Measurements from ENCODE around the gene OFD1. TPM values are rescaled to one million over a fixed set of nuclear protein-coding genes. Genes with fewer than 3 reads are reported as not detected.

OFD1 gene, protein sequence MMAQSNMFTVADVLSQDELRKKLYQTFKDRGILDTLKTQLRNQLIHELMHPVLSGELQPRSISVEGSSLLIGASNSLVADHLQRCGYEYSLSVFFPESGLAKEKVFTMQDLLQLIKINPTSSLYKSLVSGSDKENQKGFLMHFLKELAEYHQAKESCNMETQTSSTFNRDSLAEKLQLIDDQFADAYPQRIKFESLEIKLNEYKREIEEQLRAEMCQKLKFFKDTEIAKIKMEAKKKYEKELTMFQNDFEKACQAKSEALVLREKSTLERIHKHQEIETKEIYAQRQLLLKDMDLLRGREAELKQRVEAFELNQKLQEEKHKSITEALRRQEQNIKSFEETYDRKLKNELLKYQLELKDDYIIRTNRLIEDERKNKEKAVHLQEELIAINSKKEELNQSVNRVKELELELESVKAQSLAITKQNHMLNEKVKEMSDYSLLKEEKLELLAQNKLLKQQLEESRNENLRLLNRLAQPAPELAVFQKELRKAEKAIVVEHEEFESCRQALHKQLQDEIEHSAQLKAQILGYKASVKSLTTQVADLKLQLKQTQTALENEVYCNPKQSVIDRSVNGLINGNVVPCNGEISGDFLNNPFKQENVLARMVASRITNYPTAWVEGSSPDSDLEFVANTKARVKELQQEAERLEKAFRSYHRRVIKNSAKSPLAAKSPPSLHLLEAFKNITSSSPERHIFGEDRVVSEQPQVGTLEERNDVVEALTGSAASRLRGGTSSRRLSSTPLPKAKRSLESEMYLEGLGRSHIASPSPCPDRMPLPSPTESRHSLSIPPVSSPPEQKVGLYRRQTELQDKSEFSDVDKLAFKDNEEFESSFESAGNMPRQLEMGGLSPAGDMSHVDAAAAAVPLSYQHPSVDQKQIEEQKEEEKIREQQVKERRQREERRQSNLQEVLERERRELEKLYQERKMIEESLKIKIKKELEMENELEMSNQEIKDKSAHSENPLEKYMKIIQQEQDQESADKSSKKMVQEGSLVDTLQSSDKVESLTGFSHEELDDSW
- total RNA-seq, result 100 to 1,000 TPM in 1 of 4 donors, 10 to 100 TPM in 3; 20.8 to 135 (median 49.4) TPM

DNA sequence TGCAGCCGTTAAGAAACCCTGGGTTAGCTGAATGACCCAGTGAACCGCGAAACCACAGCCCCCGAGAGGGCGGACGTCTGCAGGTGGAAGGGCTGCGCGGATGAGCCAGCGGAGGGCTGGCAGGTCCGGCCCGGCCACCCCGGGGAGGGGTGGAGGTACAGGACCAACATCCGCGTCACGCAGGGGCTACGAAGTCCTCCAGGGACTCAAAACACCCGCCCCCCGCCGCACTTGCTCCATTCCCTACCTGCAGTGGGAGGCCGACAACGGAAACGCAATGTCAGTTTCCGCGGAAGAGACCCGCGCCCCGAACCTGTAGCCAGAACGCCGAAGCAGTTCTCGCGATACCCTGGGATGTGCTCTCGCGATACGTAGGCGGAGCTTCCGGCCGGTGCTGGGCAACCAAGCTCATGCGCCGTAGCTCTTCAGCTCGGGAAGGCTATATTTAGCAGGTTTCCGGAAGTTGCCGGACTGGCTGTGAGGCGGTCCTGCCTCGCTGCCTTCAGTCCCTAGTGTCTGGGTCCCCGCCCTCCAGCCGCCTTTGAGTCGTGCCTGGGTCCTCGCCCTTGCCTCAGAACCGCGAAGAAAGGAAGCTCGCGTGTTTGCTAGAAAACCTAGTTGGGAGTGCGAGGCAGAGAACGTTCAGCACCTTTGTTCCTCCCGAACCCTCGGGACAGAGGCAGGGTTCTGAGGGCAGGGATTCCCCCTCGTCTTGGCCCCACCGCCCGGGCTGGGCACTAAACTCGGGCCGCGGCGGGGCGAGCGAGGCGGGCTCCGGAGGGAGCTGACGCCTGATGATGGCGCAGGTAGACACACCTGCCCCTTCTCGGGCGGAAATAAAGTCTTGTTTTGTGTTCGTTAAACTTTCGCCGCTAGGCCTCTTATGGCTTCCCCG is at the start of gene OFD1, which contains the start of gene TRAPPC2:
TSS of gene OFD1 (plus strand) at position 471 of the 895 bp plus-strand sequence. CDS start at position 795, 324 bp downstream.
TSS of gene TRAPPC2 (minus strand) at position 343 of the 895 bp plus-strand sequence. CDS start 14,657 bp downstream, outside the sequence.
- Histone ChIP-seq H3K27me3 (no peaks in the 10 kb centered on the region), H3K4me3 (peak within 1 kb of the TSS; percentile 68 to 88 (median 76)), H3K36me3 (peaks cover 0 to 2% (median 0%) of the 10 kb centered on the region in 3 donors), H3K4me1 (no peaks in the 10 kb centered on the region), H3K27ac (peak within 1 kb of the TSS; percentile 93 to 96 (median 96)), H3K9me3 (no peaks in the 10 kb centered on the region)
- peak; percentile 96 to 99 for TF ChIP-seq POLR2A (IDR thresholded peaks at IDR 0.05)
- TF ChIP-seq, protein P1, sequence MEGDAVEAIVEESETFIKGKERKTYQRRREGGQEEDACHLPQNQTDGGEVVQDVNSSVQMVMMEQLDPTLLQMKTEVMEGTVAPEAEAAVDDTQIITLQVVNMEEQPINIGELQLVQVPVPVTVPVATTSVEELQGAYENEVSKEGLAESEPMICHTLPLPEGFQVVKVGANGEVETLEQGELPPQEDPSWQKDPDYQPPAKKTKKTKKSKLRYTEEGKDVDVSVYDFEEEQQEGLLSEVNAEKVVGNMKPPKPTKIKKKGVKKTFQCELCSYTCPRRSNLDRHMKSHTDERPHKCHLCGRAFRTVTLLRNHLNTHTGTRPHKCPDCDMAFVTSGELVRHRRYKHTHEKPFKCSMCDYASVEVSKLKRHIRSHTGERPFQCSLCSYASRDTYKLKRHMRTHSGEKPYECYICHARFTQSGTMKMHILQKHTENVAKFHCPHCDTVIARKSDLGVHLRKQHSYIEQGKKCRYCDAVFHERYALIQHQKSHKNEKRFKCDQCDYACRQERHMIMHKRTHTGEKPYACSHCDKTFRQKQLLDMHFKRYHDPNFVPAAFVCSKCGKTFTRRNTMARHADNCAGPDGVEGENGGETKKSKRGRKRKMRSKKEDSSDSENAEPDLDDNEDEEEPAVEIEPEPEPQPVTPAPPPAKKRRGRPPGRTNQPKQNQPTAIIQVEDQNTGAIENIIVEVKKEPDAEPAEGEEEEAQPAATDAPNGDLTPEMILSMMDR (IDR thresholded peaks at IDR 0.05), result peak in 1 of 6 experiments; percentile 5
- peak; percentile 90 to 99 (median 95) for DNase-seq

DNA sequence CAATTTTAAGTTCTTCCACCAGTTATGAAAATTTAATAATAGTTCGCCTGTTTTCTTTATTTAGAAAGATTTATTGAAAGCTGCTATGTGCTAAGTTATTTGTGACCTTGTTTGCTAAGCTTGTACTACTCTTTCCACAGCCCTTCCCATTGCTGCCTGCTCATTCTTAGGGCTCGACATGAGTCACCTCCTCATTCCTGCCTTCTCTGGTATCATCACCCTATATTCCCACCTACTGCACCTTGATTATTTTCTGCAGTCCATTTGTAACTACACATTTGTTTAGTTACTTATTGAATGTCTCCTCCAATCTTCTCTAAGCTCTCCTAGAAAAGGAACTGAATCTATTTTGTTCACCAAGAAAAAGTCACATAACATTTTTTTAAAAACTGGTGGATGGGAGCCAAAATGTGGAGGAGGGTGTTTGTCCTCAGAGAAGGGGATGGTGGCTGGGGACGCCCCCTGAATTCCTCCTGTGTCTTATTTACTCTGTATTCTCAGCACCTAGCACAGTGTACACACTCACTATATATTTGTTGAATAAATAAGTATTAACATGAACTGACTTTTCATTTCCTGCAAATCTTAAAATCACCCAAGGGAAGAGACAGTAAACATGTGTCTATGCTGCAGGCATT is 49.3 kb upstream of the OFD1 start:
- H3K36me3 ChIP-seq, result no peaks in the 10 kb centered on the region
- no peak overlapping the region for H3K27ac ChIP-seq
- no peaks in the 10 kb centered on the region for H3K9me3 ChIP-seq
- no peaks in the 10 kb centered on the region for H3K4me1 ChIP-seq
- TF ChIP-seq, protein P1 (IDR thresholded peaks at IDR 0.05), result no peak
- TF ChIP-seq POLR2A (IDR thresholded peaks at IDR 0.05), result no peak
- no peaks in the 10 kb centered on the region for H3K27me3 ChIP-seq
- no peak for DNase-seq
- no peak overlapping the region for H3K4me3 ChIP-seq

DNA sequence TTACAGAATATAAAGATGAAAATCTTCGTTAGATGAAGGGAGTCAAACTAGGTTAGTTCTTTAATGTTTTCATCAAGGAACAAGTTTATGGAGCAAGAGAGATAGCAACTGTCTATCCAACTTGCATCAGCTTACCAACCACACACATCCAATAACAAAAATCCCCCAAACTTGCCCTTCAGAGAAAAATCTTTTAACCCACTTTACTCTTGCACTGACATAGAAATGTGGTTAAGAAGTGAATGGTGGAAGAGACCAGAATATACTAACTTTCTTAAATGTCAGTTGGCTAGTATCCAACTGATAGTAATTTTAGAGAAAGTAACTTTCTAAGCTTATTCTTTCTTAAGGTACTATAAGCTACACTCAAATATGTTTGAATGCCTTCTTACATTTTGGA is 47.3 kb upstream of the OFD1 start:
- H3K27me3 ChIP-seq, result no peaks in the 10 kb centered on the region
- H3K4me3 ChIP-seq, result no peak overlapping the region
- H3K36me3 ChIP-seq, result no peaks in the 10 kb centered on the region
- H3K4me1 ChIP-seq, result peaks cover 0 to 13% (median 0%) of the 10 kb centered on the region in 4 donors
- no peaks in the 10 kb centered on the region for H3K9me3 ChIP-seq
- TF ChIP-seq, protein P1 (IDR thresholded peaks at IDR 0.05), result no peak
- no peak for TF ChIP-seq POLR2A (IDR thresholded peaks at IDR 0.05)
- H3K27ac ChIP-seq, result no peak overlapping the region
- DNase-seq, result no peak

DNA sequence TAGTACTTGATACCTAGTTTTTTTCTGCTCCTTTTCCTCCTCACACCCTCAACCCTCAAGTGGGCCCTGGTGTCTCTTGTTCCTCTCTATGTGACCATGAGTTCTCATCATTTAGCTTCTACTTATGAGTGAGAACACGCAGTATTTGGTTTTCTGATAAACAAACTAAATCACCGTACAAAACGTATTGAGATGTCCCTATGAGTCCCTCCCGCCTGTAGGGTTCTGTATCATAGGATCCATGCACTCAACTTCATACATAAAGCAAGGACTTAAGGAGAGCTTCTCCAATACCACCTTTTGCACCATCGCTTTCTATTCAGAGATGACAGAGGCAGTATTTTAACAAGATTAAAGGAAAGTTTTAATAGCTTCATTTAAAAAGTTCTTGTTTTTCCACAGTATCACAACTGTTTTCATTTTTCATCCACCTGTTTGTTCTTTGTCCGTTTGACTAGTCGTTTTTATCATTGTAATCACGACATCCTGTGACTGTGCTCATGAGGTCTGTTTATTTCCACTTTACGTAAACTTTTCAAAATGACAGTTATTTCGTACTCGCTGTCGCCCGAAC is 46.1 kb upstream of the OFD1 start:
- no peak for DNase-seq

More for the DNA sequence above, 46.1 kb upstream of the OFD1 start:
- peak overlapping the region; percentile 86 to 97 (median 91) for H3K27ac ChIP-seq
- no peaks in the 10 kb centered on the region for H3K9me3 ChIP-seq
- TF ChIP-seq, protein P1 (IDR thresholded peaks at IDR 0.05), result no peak
- TF ChIP-seq POLR2A (IDR thresholded peaks at IDR 0.05), result no peak
- H3K36me3 ChIP-seq, result no peaks in the 10 kb centered on the region
- no peaks in the 10 kb centered on the region for H3K27me3 ChIP-seq
- H3K4me3 ChIP-seq, result peak overlapping the region; percentile 65 to 92 (median 79)
- peaks cover 0 to 18% (median 2%) of the 10 kb centered on the region in 4 donors for H3K4me1 ChIP-seq
